Measurements from ENCODE around the gene U2AF2. TPM values are rescaled to one million over a fixed set of nuclear protein-coding genes. Genes with fewer than 3 reads are reported as not detected.

U2AF2 gene
- polyA plus RNA-seq, 1 donor (not counting 4 experiments of a cell fraction or from before 2014, with no cell fraction given) = 109 TPM

DNA sequence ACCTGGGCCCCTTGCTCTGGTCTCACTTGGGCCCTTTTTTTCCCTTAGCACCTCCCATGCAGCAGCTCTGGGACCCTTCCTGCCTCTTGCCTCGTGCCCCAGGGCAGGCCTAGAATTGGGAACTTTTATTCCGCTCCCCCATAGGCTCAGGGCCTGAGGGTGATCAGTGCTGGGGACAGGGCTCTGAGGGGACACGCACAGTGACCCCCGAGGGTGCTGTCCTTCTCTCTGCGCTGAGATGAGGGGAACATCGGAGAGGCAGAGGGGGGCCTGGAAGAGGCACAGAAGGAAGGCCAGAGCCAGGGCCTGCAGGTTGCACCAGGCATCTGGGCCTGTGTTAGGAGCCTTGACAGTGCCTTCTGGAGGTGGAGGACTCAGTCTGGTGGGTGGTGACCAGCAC lies 30.9 kb downstream of the U2AF2 start:
- Histone ChIP-seq H3K27me3 (ENCODE audit: control insufficient read depth, extremely low read depth, insufficient read depth, low read length) (no peaks in the 10 kb centered on the region), H3K9me1 (ENCODE audit: control insufficient read depth, extremely low read depth, insufficient read depth, low read length) (no peaks in the 10 kb centered on the region), H3K36me3 (ENCODE audit: control insufficient read depth in 2 of 2, extremely low read depth in 1 of 2, insufficient read depth in 2 of 2, low read length in 2 of 2) (peaks cover 39 to 40% of the 10 kb centered on the region in 2 experiments), H4K20me1 (ENCODE audit: control insufficient read depth, extremely low read depth, insufficient read depth, low read length) (peaks cover 4% of the 10 kb centered on the region), H3K4me2 (ENCODE audit: control insufficient read depth, extremely low read depth, insufficient read depth, low read depth, low read length) (no peak overlapping the region), H3K4me1 (ENCODE audit: control insufficient read depth, extremely low read depth, insufficient read depth, low read length) (no peaks in the 10 kb centered on the region), H3K4me3 (ENCODE audit: control insufficient read depth in 2 of 3, extremely low read depth in 1 of 3, insufficient read depth in 2 of 3, low read depth in 1 of 3, low read length in 3 of 3) (no peak overlapping the region), H3K27ac (ENCODE audit: control insufficient read depth, insufficient read depth, low read length) (no peak overlapping the region), H3K9me3 (ENCODE audit: control insufficient read depth, low read depth, low read length) (no peaks in the 10 kb centered on the region), H3K9ac (ENCODE audit: control insufficient read depth, extremely low read depth, insufficient read depth, low read length) (no peak overlapping the region), H2AFZ (ENCODE audit: control insufficient read depth, low read length) (no peak overlapping the region), H3K79me2 (ENCODE audit: control insufficient read depth, insufficient read depth, low read length) (peaks cover 62% of the 10 kb centered on the region)
- TF ChIP-seq EZH2 (IDR thresholded peaks at IDR 0.05; ENCODE audit: low read length) (no peak), CTCF (optimal IDR thresholded peaks at IDR 0.05 in 1 of 3, IDR thresholded peaks at IDR 0.05 in 1 of 3, conservative IDR thresholded peaks at IDR 0.05 in 1 of 3; ENCODE audit: extremely low read depth in 1 of 3, insufficient read depth in 2 of 3, low read length in 3 of 3) (no peak)
- no peak for FAIRE-seq
- no peak for DNase-seq (ENCODE audit: low read depth, low spot score)
- dilution Hi-C loops (cut with MboI; ENCODE audit: extremely low pct_ligation_motif_present, low sequenced_read_pairs) = no loop called here

DNA sequence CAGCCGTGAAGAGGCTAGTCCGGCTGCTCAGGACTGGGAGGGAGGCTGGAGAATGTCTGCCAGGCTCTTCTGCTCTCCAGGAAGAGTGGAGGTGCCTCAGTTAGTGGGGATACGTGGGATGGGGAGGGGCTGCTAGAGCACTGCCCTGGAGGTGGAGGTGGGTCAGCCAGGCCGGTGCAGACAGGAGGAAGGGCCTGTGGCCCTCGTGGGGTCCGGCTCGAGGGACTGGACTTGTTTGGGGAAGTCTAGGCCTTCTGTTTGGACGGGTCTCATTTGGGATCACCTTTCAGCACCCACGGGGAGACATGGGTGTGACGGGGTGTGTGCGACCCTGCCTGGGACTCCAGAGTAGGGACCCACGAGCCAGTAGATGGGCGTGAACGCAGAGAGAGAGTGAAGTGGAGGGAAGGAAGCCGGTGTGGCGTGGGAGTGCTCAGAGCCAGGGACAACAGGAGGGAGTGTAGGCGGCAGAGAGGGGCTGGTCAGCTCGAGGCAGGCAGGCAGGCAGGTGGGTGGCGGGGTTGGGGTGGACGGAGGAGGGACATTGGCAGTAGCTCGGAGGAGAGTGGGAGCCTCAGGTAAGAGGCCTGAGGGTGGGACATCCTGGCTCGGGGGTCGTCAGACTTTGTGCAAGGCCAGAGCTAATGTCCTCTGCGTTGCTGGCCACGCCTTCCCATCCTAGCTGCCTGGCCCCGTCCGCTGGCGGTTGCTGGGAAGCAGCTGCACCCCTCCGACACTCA lies 31.6 kb downstream of the U2AF2 start:
- TF ChIP-seq EZH2 (IDR thresholded peaks at IDR 0.05; ENCODE audit: low read length) (no peak), CTCF (optimal IDR thresholded peaks at IDR 0.05 in 1 of 3, IDR thresholded peaks at IDR 0.05 in 1 of 3, conservative IDR thresholded peaks at IDR 0.05 in 1 of 3; ENCODE audit: extremely low read depth in 1 of 3, insufficient read depth in 2 of 3, low read length in 3 of 3) (no peak)
- no peak overlapping the region for H2AFZ ChIP-seq (ENCODE audit: control insufficient read depth, low read length)
- H3K4me3 ChIP-seq (ENCODE audit: control insufficient read depth in 2 of 3, extremely low read depth in 1 of 3, insufficient read depth in 2 of 3, low read depth in 1 of 3, low read length in 3 of 3) = no peak overlapping the region
- no peaks in the 10 kb centered on the region for H3K27me3 ChIP-seq (ENCODE audit: control insufficient read depth, extremely low read depth, insufficient read depth, low read length)
- no peak for DNase-seq (ENCODE audit: low read depth, low spot score)
- H4K20me1 ChIP-seq (ENCODE audit: control insufficient read depth, extremely low read depth, insufficient read depth, low read length) = peaks cover 4% of the 10 kb centered on the region
- no peak overlapping the region for H3K27ac ChIP-seq (ENCODE audit: control insufficient read depth, insufficient read depth, low read length)
- dilution Hi-C loops (cut with MboI; ENCODE audit: extremely low pct_ligation_motif_present, low sequenced_read_pairs) = no loop called here
- H3K4me2 ChIP-seq (ENCODE audit: control insufficient read depth, extremely low read depth, insufficient read depth, low read depth, low read length) = no peak overlapping the region
- H3K36me3 ChIP-seq (ENCODE audit: control insufficient read depth in 2 of 2, extremely low read depth in 1 of 2, insufficient read depth in 2 of 2, low read length in 2 of 2) = peaks cover 32 to 37% of the 10 kb centered on the region in 2 experiments
- no peak for FAIRE-seq
- no peaks in the 10 kb centered on the region for H3K4me1 ChIP-seq (ENCODE audit: control insufficient read depth, extremely low read depth, insufficient read depth, low read length)
- no peaks in the 10 kb centered on the region for H3K9me1 ChIP-seq (ENCODE audit: control insufficient read depth, extremely low read depth, insufficient read depth, low read length)
- no peak overlapping the region for H3K9ac ChIP-seq (ENCODE audit: control insufficient read depth, extremely low read depth, insufficient read depth, low read length)
- peaks cover 55% of the 10 kb centered on the region for H3K79me2 ChIP-seq (ENCODE audit: control insufficient read depth, insufficient read depth, low read length)
- no peaks in the 10 kb centered on the region for H3K9me3 ChIP-seq (ENCODE audit: control insufficient read depth, low read depth, low read length)

Data from keratinocyte (primary cell).